ENCODE measurements around the gene PLEKHM2. TPM values are rescaled to one million over a fixed set of nuclear protein-coding genes. Genes with fewer than 3 reads are reported as not detected.

Gene PLEKHM2
- polyA plus RNA-seq, 1 donor from 2014 or later: 8.2 TPM

- Mint-ChIP-seq H3K4me1 (no peaks in the 10 kb centered on the region), H3K9me3 (no peaks in the 10 kb centered on the region), H3K36me3 (no peaks in the 10 kb centered on the region), H3K4me3 (no peak overlapping the region), H3K27ac (no peak overlapping the region), H3K27me3 (no peaks in the 10 kb centered on the region)
Measured at GRCh38 chr1:15720861-15721260, 36.7 kb downstream of the PLEKHM2 start.

GRCh38 chr1:15722411-15722810 lies 38.3 kb downstream of the PLEKHM2 start:
- Mint-ChIP-seq H3K36me3 (no peaks in the 10 kb centered on the region), H3K27me3 (no peaks in the 10 kb centered on the region)

DNA sequence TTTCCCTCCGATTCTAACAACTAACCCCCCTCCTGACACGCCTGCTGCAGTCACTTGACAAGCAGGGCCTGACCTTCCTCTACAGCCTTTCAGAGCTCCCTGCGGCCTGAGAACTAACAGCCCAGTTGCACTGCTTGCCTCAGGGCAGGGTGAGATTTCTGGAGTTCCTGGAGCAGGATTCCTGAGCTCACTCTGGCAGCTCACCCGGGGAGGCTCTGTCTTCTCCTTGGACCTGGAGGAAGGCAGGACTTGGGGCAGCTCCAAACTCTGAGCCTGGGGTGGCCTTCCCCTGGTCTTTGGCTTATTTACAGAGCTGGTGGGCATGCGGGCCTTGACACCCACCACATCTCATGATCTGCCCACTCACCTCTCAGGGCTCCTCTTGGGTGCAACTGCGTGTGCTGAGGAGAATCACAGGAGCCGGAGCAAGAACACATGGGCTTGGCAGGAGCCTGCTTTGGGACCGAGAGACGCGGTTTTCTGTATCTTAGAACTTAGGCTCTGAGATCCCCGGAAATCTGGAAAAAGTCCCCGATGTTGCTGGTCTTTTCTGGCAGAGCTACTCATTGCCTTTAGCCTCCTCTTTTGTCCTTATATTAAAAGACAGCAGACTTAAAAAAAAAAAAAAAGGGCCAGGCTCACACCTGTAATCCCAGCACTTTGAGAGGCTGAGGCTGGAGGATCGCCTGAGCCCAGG lies 38.9 kb downstream of the PLEKHM2 start:
- H3K27me3 Mint-ChIP-seq: no peaks in the 10 kb centered on the region
- no peaks in the 10 kb centered on the region for H3K4me1 Mint-ChIP-seq
- H3K27ac Mint-ChIP-seq: no peak overlapping the region
- H3K36me3 Mint-ChIP-seq: no peaks in the 10 kb centered on the region
- H3K9me3 Mint-ChIP-seq: no peaks in the 10 kb centered on the region
- H3K4me3 Mint-ChIP-seq: no peak overlapping the region

More at GRCh38 chr1:15722411-15722810, 38.3 kb downstream of the PLEKHM2 start:
- Mint-ChIP-seq H3K4me3 (no peak overlapping the region), H3K4me1 (no peaks in the 10 kb centered on the region), H3K27ac (no peak overlapping the region), H3K9me3 (no peaks in the 10 kb centered on the region)

DNA sequence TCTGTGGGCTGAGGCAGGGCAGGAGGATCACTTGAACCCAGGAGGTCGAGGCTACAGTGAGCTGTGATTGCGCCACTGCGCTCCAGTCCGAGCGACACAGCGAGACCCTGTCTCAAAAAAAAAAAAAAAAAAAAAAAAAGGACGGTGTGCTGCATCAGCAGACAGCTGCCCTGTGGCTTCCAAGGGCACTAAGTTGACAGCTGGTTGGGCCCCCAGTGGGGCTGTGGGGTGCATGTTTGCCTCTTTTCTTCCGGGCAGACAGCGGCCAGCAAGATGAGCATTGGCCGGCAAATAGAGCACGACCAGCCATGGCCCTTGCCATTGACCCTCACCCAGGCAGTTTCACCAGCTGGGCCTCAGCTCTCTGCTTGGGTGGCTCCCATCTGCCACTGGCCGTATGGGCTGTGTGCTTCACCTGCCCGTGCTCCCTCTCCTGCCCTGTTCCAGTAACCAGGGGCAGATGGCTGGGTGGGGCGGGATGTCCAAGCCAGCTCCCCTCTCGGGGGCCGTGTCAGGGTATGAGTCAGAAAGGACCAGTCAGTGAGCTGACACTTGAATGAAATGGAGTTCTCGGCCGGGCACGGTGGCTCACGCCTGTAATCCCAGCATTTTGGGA lies 39.6 kb downstream of the PLEKHM2 start:
- Mint-ChIP-seq H3K36me3 (no peaks in the 10 kb centered on the region), H3K27ac (no peak overlapping the region), H3K4me1 (no peaks in the 10 kb centered on the region), H3K9me3 (no peaks in the 10 kb centered on the region), H3K27me3 (no peaks in the 10 kb centered on the region), H3K4me3 (no peak overlapping the region)

DNA sequence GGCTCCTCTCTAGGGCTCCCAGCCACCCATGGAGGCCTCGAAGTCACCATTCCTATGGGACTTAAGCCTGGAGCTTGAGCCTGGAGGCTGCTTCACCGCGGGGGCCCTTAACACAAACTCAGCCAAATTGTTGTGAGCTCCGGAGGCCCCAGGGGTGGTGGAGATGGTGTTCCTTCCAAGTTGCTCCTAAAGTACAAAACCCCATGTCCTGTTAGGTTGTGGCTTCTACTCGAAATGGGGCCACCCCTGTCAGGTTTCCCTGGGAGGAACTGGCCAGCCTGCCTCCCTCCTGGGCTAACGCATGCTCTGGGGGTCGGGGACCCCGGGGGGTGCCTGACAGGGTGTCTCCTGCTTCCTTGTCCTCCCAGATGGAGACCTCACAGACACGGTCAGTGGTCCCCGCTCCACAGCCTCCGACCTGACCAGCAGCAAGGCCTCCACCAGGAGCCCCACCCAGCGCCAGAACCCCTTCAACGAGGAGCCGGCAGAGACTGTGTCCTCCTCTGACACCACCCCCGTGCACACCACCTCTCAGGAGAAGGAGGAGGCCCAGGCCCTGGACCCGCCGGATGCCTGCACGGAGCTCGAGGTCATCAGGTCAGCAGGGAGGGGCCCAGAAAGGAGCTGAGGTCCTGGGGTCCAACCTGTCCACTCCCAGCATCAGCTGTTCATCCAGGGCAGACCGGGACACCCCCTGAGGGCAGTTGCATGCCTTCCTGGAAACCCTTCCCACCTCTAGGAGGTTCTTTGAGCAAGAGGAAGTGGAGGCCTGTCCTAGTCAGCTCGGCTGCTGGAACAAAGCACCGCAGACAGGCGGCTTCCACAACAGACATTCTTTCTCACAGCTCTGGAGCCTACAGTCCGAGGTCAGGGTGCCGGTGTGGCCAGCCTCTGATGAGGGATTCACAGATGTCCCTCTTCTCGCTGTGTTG lies 41.1 kb downstream of the PLEKHM2 start:
- Mint-ChIP-seq H3K4me3 (no peak overlapping the region), H3K27ac (no peak overlapping the region), H3K27me3 (no peaks in the 10 kb centered on the region), H3K36me3 (no peaks in the 10 kb centered on the region), H3K4me1 (no peaks in the 10 kb centered on the region), H3K9me3 (no peaks in the 10 kb centered on the region)

DNA sequence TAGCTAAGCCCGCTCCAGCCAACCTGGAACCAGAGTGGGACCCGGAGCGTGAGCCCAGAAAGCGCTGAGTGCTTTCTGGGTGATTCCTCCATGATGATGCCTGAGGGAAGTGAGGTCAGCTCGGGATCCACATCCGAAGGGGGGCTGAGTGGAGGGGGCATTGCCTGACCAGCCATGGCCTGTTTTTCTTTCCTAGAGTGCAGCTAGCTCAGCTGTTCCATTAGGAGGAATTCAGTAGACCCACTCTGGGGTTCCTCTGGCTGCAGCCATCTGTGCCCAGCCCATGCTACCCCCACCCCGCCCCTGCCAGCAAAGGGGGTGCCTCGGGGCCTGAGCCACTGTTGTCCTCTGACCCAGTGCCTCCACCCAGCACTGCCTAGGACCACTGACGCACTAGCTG lies 42.4 kb downstream of the PLEKHM2 start:
- Mint-ChIP-seq H3K4me3 (no peak overlapping the region), H3K4me1 (no peaks in the 10 kb centered on the region), H3K27me3 (no peaks in the 10 kb centered on the region), H3K36me3 (no peaks in the 10 kb centered on the region), H3K9me3 (no peaks in the 10 kb centered on the region), H3K27ac (no peak overlapping the region)

- Mint-ChIP-seq H3K36me3 (no peaks in the 10 kb centered on the region), H3K27ac (no peak overlapping the region), H3K27me3 (no peaks in the 10 kb centered on the region), H3K4me3 (no peak overlapping the region), H3K9me3 (no peaks in the 10 kb centered on the region), H3K4me1 (no peaks in the 10 kb centered on the region)
Measured at GRCh38 chr1:15727021-15727420, 42.9 kb downstream of the PLEKHM2 start.

DNA sequence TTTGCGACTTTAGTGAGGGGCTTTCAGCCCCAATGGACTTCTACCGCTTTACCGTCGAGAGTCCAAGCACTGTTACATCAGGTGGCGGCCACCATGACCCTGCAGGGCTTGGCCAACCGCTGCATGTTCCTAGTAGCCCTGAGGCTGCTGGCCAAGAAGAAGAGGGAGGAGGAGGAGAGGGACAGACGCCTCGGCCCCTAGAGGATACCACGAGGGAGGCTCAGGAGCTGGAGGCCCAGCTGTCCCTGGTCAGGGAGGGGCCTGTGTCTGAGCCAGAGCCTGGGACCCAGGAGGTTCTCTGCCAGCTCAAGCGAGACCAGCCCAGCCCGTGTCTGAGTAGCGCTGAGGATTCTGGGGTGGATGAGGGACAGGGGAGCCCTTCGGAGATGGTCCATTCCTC lies 43.3 kb downstream of the PLEKHM2 start:
- Mint-ChIP-seq H3K4me1 (no peaks in the 10 kb centered on the region), H3K36me3 (no peaks in the 10 kb centered on the region), H3K4me3 (peak overlapping the region in 1 of 4 donors; percentile 28), H3K9me3 (no peaks in the 10 kb centered on the region), H3K27ac (no peak overlapping the region), H3K27me3 (no peaks in the 10 kb centered on the region)

- Mint-ChIP-seq H3K4me3 (peak overlapping the region in 1 of 4 donors; percentile 12), H3K27ac (no peak overlapping the region), H3K36me3 (no peaks in the 10 kb centered on the region)
Measured at GRCh38 chr1:15727866-15728534, 43.9 kb downstream of the PLEKHM2 start.

GRCh38 chr1:15728937-15729657 lies 45.0 kb downstream of the PLEKHM2 start:
- Mint-ChIP-seq H3K4me3 (no peak overlapping the region), H3K9me3 (no peaks in the 10 kb centered on the region), H3K4me1 (no peaks in the 10 kb centered on the region), H3K27ac (peak overlapping the region in 1 of 3 donors; percentile 76), H3K27me3 (no peaks in the 10 kb centered on the region), H3K36me3 (no peaks in the 10 kb centered on the region)

More at GRCh38 chr1:15727866-15728534, 43.9 kb downstream of the PLEKHM2 start:
- Mint-ChIP-seq H3K9me3 (no peaks in the 10 kb centered on the region), H3K4me1 (no peaks in the 10 kb centered on the region), H3K27me3 (no peaks in the 10 kb centered on the region)

DNA sequence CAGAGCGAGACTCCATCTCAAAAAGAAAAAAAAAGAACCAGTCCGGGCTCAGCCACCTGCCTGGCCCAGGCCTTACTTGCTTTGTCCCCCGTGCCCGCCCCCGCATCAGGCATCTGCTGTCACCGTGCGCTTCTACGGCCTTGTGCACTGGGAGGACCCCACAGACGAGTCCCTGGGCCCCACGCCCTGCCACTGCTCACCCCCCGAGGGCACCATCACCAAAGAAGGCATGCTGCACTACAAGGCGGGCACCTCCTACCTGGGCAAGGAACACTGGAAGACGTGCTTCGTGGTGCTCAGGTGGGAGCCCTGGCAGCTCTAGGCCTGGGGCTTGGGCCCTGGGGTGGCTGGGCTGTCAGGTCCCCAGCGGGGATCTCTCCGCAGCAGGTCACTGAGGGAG lies 46.3 kb downstream of the PLEKHM2 start:
- no peaks in the 10 kb centered on the region for H3K9me3 Mint-ChIP-seq
- no peaks in the 10 kb centered on the region for H3K27me3 Mint-ChIP-seq
- H3K27ac Mint-ChIP-seq: no peak overlapping the region
- no peaks in the 10 kb centered on the region for H3K4me1 Mint-ChIP-seq
- H3K36me3 Mint-ChIP-seq: no peaks in the 10 kb centered on the region
- H3K4me3 Mint-ChIP-seq: no peak overlapping the region

GRCh38 chr1:15730936-15731335 lies 46.8 kb downstream of the PLEKHM2 start:
- Mint-ChIP-seq H3K27me3 (no peaks in the 10 kb centered on the region), H3K27ac (no peak overlapping the region), H3K36me3 (no peaks in the 10 kb centered on the region), H3K4me1 (no peaks in the 10 kb centered on the region), H3K9me3 (no peaks in the 10 kb centered on the region), H3K4me3 (no peak overlapping the region)

DNA sequence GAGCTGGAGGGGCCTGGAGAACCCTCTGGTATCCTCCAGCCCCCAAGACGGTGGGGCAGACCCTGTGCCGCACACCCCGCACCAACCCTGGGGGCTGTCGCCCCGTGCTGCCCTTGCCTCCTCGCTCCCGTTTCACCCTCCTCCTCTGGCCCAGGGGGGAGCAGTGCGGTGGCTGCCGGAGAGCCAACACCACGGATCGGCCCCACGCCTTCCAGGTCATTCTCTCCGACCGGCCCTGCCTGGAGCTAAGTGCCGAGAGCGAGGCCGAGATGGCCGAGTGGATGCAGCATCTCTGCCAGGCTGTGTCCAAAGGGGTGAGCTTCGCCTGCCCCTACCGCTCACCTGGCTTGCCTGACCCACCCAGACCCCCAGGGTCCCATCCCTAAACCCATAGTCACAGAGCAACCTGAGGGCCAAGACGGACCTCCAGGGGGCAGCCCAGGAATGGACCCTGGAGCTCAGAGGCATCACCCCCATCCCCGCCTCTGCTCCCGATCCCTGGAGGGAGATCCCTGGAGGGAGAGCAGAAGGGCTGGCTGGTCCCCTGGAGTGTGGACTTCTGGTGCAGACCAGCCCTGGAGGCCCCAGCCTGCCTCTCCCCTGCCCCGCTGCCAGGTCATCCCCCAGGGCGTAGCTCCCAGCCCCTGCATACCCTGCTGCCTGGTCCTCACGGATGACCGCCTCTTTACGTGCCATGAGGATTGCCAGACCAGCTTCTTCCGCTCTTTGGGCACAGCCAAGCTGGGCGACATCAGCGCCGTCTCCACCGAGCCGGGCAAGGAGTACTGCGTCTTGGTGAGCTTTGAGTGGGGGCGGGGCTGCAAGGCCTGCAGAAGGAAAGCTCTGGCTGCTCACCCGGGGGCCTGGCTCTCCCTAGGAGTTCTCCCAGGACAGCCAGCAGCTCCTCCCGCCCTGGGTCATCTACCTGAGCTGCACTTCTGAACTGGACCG lies 47.9 kb downstream of the PLEKHM2 start:
- H3K9me3 Mint-ChIP-seq: no peaks in the 10 kb centered on the region
- H3K27me3 Mint-ChIP-seq: no peaks in the 10 kb centered on the region
- no peak overlapping the region for H3K4me3 Mint-ChIP-seq
- H3K4me1 Mint-ChIP-seq: no peaks in the 10 kb centered on the region
- no peaks in the 10 kb centered on the region for H3K36me3 Mint-ChIP-seq
- peak overlapping the region in 1 of 3 donors; percentile 23 for H3K27ac Mint-ChIP-seq
